A549 (cell line): ENCODE measurements around the gene MPC1. TPM values are rescaled to one million over a fixed set of nuclear protein-coding genes. Genes with fewer than 3 reads are reported as not detected.
A peak's percentile ranks its signal among the peaks of the same experiment; 100 is the strongest.

ENCODE experiments used
- ATAC-seq, 2 experiments: fragments of 200-7000 bp in 1 of 2; fragments of >200 bp in 1 of 2; cut with Nextera tagmentation in 1 of 2; cut with Tn5 transposase in 1 of 2; 3 replicates each; pipeline versions ENCODE4 v1.8.0 to v1.9.1; 2018 to 2020; ENCODE audit warnings: mild to moderate bottlenecking in 1 of 2, moderate library complexity in 1 of 2
- CTCF ChIA-PET: fragments of 300-600 bp; sonication (Branson Sonifier 250); formaldehyde crosslinking; extraction: SDS; loops from one replicate; lab custom pipeline; 2021; ENCODE audit warnings: antibody characterized with exemption, inconsistent platforms; lab: Yijun Ruan, JAX
- POLR2A ChIA-PET: fragments of 350-600 bp; formaldehyde crosslinking; extraction: SDS; loops from one replicate; lab custom pipeline; 2021; ENCODE audit warnings: antibody characterized with exemption, inconsistent platforms; lab: Yijun Ruan, JAX
- DNase-seq, 2 experiments: peaks; one replicate each; pipeline versions ENCODE4 v3.0.0 to v3.0.0-alpha.2; 2011 to 2016; ENCODE audit warnings: low read depth in 1 of 2, low spot score in 1 of 2
- FAIRE-seq: peaks from 2 replicates; lab custom pipeline; 2011; peaks lifted over from hg19 to GRCh38; lab: Jason Lieb, UNC
- H3K27ac ChIP-seq, 2 experiments: fragments of >200 bp; sonication (Bioruptor Twin); formaldehyde crosslinking; 3 replicates each; pipeline ENCODE4 v1.5.1; 2016 to 2017
- H3K4me1 ChIP-seq: fragments of >200 bp; sonication (Bioruptor Twin); formaldehyde crosslinking; 3 replicates; pipeline ENCODE4 v1.6.1; 2016
- H3K4me2 ChIP-seq: fragments of >200 bp; sonication (Bioruptor Twin); formaldehyde crosslinking; 3 replicates; pipeline ENCODE4 v1.6.1; 2016
- H3K4me3 ChIP-seq: fragments of >200 bp; sonication (Bioruptor Twin); formaldehyde crosslinking; 3 replicates; pipeline ENCODE4 v1.5.1; 2016
- H3K9me3 ChIP-seq: fragments of >200 bp; sonication (Bioruptor Twin); formaldehyde crosslinking; 3 replicates; pipeline ENCODE4 v1.6.1; 2016
- ATOH8 ChIP-seq: fragments of 250-450 bp; sonication (Bioruptor Pico); IDR thresholded peaks from 2 replicates; pipeline ENCODE4 v1.5.0; 2020; ENCODE audit warnings: low read depth, mild to moderate bottlenecking, moderate library complexity
- BCL3 ChIP-seq: fragments of >200 bp; sonication (Bioruptor Twin); formaldehyde crosslinking; IDR thresholded peaks from 3 replicates; pipeline ENCODE4 v1.6.1; 2016
- BHLHE40 ChIP-seq: IDR thresholded peaks from 2 replicates; pipeline ENCODE4 v1.6.1; 2012; ENCODE audit warnings: low read depth, low read length, inconsistent platforms
- CBX2 ChIP-seq: fragments of 200-600 bp; sonication (generic); IDR thresholded peaks from 2 replicates; pipeline ENCODE4 v1.6.1; 2016; ENCODE audit warnings: low read depth, mild to moderate bottlenecking, borderline replicate concordance
- CTCF ChIP-seq: fragments of >200 bp; sonication (Bioruptor Twin); formaldehyde crosslinking; IDR thresholded peaks from 3 replicates; pipeline ENCODE4 v1.5.1; 2016
- EHF ChIP-seq: fragments of 250-450 bp; sonication (Bioruptor Pico); IDR thresholded peaks from 2 replicates; pipeline ENCODE4 v1.5.0; 2020; ENCODE audit warnings: mild to moderate bottlenecking
- ELK1 ChIP-seq: fragments of 150-350 bp; IDR thresholded peaks from 2 replicates; pipeline ENCODE4 v1.6.1; 2014; ENCODE audit warnings: low read depth, mild to moderate bottlenecking, low read length
- FOSB ChIP-seq: fragments of 250-450 bp; sonication (Bioruptor Pico); IDR thresholded peaks from 2 replicates; pipeline ENCODE4 v1.5.0; 2020; ENCODE audit warnings: mild to moderate bottlenecking, moderate library complexity
- FOXS1 ChIP-seq: fragments of 250-450 bp; sonication (Bioruptor Pico); IDR thresholded peaks from 2 replicates; pipeline ENCODE4 v1.5.0; 2020; ENCODE audit warnings: mild to moderate bottlenecking, moderate library complexity
- HES2 ChIP-seq: fragments of >200 bp; sonication (Bioruptor Twin); formaldehyde crosslinking; IDR thresholded peaks from 2 replicates; pipeline ENCODE4 v1.6.1; 2016
- HMGXB4 ChIP-seq: fragments of 250-450 bp; sonication (Bioruptor Pico); IDR thresholded peaks from 2 replicates; pipeline ENCODE4 v1.5.0; 2021; ENCODE audit warnings: mild to moderate bottlenecking, moderate library complexity, borderline replicate concordance
- HOXA7 ChIP-seq: fragments of 250-450 bp; sonication (Bioruptor Pico); IDR thresholded peaks from 2 replicates; pipeline ENCODE4 v1.5.0; 2020; ENCODE audit warnings: mild to moderate bottlenecking, moderate library complexity
- HOXB5 ChIP-seq: fragments of 250-450 bp; sonication (Bioruptor Pico); IDR thresholded peaks from 2 replicates; pipeline ENCODE4 v1.5.0; 2020; ENCODE audit warnings: mild to moderate bottlenecking, moderate library complexity
- KDM5A ChIP-seq: fragments of 200-600 bp; sonication (generic); IDR thresholded peaks from 2 replicates; pipeline ENCODE4 v1.6.1; 2016; ENCODE audit warnings: antibody characterized with exemption, mild to moderate bottlenecking
- NFE2L2 ChIP-seq: fragments of 150-350 bp; conservative IDR thresholded peaks from 2 replicates; pipeline ENCODE4 v1.6.1; 2014; ENCODE audit warnings: low read length
- PHF8 ChIP-seq: fragments of 200-600 bp; sonication (generic); IDR thresholded peaks from 2 replicates; pipeline ENCODE4 v1.6.1; 2016; ENCODE audit warnings: low read depth, mild to moderate bottlenecking, antibody characterized with exemption, moderate library complexity, borderline replicate concordance
- RCOR1 ChIP-seq: fragments of 150-350 bp; IDR thresholded peaks from 2 replicates; pipeline ENCODE4 v1.6.1; 2014; ENCODE audit warnings: antibody characterized with exemption, low read length, low read depth
- REST ChIP-seq: fragments of 200-600 bp; sonication (generic); IDR thresholded peaks from 2 replicates; pipeline ENCODE4 v1.6.1; 2016; ENCODE audit warnings: antibody characterized with exemption, mild to moderate bottlenecking, moderate library complexity
- SREBF2 ChIP-seq: fragments of 450-650 bp; IDR thresholded peaks from 2 replicates; pipeline ENCODE4 v1.6.1; 2014; ENCODE audit warnings: mild to moderate bottlenecking, moderate library complexity
- TFCP2L1 ChIP-seq: fragments of 250-450 bp; sonication (Bioruptor Pico); IDR thresholded peaks from 2 replicates; pipeline ENCODE4 v1.5.0; 2021; ENCODE audit warnings: mild to moderate bottlenecking
- ZC3H11A ChIP-seq: fragments of 450-650 bp; IDR thresholded peaks from 2 replicates; pipeline ENCODE4 v1.6.1; 2014; ENCODE audit warnings: antibody characterized with exemption, mild to moderate bottlenecking
- ZNF302 ChIP-seq: fragments of 250-450 bp; sonication (Bioruptor Pico); IDR thresholded peaks from 2 replicates; pipeline ENCODE4 v1.9.0; 2021; ENCODE audit warnings: inconsistent platforms, mild to moderate bottlenecking, moderate library complexity
- ZSCAN20 ChIP-seq: fragments of 250-450 bp; sonication (Bioruptor Pico); IDR thresholded peaks from 2 replicates; pipeline ENCODE4 v1.8.0; 2022; ENCODE audit warnings: mild to moderate bottlenecking, moderate library complexity
- WGBS: methylation state at CpG from one replicate; pipeline ENCODE4 v1.1.6; 2017; ENCODE audit errors: missing lambda C conversion rate; 5-methylcytosine and 5-hydroxymethylcytosine counted together
- polyA plus RNA-seq, 4 experiments: library from polyadenylated mRNA; depleted of rRNA in 3 of 4; stranded (reverse); fragments of >200 nt; fragmentation: RNase III in 1 of 4; extraction: RNeasy Plus Mini Kit Qiagen cat#74134 plus additional on column Dnase treatment in 1 of 4; gene quantifications; 2 replicates in 3 of 4; 3 replicates in 1 of 4; pipeline ENCODE4 v1.2.3, GENCODE V29; 2011 to 2017

MPC1 gene
- polyA plus RNA-seq, 2 of the 4 experiments (the other 2 are of a cell fraction): 4.4 to 7.7 TPM

GRCh38 chr6:166369782-166370181 is 13.0 kb downstream of the MPC1 start:
- DNase-seq (no peak), ATAC-seq (no peak)

GRCh38 chr6:166366921-166367320 is 15.8 kb downstream of the MPC1 start:
- no peaks in the 10 kb centered on the region for H3K9me3 ChIP-seq
- H3K27ac ChIP-seq: no peak overlapping the region
- no peak overlapping the region for H3K4me3 ChIP-seq
- ChIA-PET POLR2A (no interaction called here), CTCF (interaction anchor here (1.0 to 1.1 kb wide), 2 partner anchors 15 to 17 kb away, joined by 3 to 4 read pairs; no protein-coding TSS in a partner anchor)
- no peak overlapping the region for H3K4me2 ChIP-seq
- no peaks in the 10 kb centered on the region for H3K4me1 ChIP-seq
- no peak for TF ChIP-seq HOXB5
- no peak for TF ChIP-seq CTCF
- TF ChIP-seq, all 56 proteins: peak for 0
- ATAC-seq (no peak), FAIRE-seq (no peak), DNase-seq (no peak)
- 80% methylated on average over 3 of the region's 3 CpGs for WGBS

More at GRCh38 chr6:166369782-166370181, 13.0 kb downstream of the MPC1 start:
- H3K9me3 ChIP-seq: no peaks in the 10 kb centered on the region
- WGBS: 59% methylated on average over 3 of the region's 3 CpGs
- POLR2A ChIA-PET: no interaction called here
- no peak for TF ChIP-seq REST
- TF ChIP-seq BHLHE40: no peak
- no peak for TF ChIP-seq HOXB5
- no peak for TF ChIP-seq EHF (CRISPR knock-in tag)
- no peak for TF ChIP-seq TFCP2L1 (CRISPR knock-in tag)
- no peak for TF ChIP-seq RCOR1
- TF ChIP-seq FOSB (CRISPR knock-in tag): no peak
- TF ChIP-seq HOXA7 (CRISPR knock-in tag): no peak
- no peak for TF ChIP-seq CBX2
- TF ChIP-seq SREBF2: no peak
- TF ChIP-seq PHF8: no peak
- TF ChIP-seq NFE2L2: no peak
- H3K27ac ChIP-seq: no peak overlapping the region
- CTCF ChIA-PET: no interaction called here
- no peak overlapping the region for H3K4me3 ChIP-seq
- H3K4me2 ChIP-seq: no peak overlapping the region
- FAIRE-seq: no peak
- no peaks in the 10 kb centered on the region for H3K4me1 ChIP-seq

- ChIA-PET POLR2A (no interaction called here), CTCF (interaction anchor here (0.6 to 1.3 kb wide), 2 partner anchors 52 kb away, joined by 3 read pairs; no protein-coding TSS in a partner anchor)
- no peak for ATAC-seq
- peak overlapping the region; percentile 22; the same call in 1 of the 3 replicates for H3K4me2 ChIP-seq
- no peaks in the 10 kb centered on the region for H3K9me3 ChIP-seq
- no peak for DNase-seq
- 60% methylated on average over 6 of the region's 6 CpGs for WGBS
- H3K4me3 ChIP-seq: no peak overlapping the region
- H3K27ac ChIP-seq: no peak overlapping the region
- H3K4me1 ChIP-seq: no peaks in the 10 kb centered on the region
- no peak for FAIRE-seq
- TF ChIP-seq BCL3: no peak
- TF ChIP-seq HMGXB4: no peak
- no peak for TF ChIP-seq ZSCAN20 (CRISPR knock-in tag)
- TF ChIP-seq KDM5A: no peak
- no peak for TF ChIP-seq ZNF302 (CRISPR knock-in tag)
- TF ChIP-seq ATOH8: no peak
- no peak for TF ChIP-seq ELK1
- no peak for TF ChIP-seq FOXS1 (CRISPR knock-in tag)
- no peak for TF ChIP-seq HES2
- TF ChIP-seq ZC3H11A: no peak
These were observed 16.9 kb downstream of the MPC1 start for GRCh38 chr6:166365806-166366205.
